ENCODE results near the gene PPP1R3E.
A peak's percentile ranks its signal among the peaks of the same experiment; 100 is the strongest.

DNA sequence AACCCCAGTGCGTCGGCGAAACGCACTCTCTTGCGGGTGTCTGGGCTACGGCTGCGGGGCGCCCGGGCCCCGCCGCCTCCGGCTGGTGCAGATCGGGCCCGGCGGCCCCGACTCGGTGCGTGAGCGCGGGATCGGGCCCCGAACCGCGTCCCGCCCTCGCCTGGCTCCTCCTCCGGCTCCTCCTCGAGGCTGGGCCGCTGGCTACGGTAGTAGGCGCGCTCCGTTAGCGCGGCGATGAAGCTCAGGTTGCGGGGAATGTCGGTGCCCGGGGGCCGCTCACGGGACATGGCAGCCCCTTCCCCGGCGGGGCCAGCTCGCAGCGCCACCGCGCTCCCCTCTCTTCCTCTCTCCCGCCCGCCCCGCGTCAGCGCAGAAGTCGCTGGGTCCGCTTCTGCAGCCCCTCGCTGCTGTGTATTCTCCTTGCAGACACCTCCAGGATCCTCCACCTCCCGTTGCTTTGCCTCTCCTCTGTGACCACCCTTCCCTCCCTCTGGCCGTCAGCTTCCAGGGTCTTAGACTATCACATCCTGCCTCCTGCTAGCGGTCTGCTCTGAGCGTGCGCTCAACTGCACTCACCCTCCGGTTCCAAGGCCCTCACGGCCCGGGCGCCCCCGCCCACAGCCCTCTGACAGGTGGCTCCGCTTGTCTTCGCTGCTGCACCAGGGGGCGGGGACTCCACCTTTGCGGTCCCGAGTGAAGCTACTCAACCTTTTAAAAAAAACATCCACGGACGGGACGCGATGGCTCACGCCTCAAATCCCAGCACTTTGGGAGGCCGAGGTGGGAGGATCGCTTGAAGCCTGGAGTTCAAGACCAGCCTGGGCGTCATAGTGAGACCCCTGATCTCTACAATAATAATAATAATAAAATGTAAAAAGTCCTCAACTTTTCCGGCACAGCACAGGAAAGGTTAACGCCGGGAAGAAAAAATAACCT is at the start of gene PPP1R3E:
- TF ChIP-seq SMC3 (conservative IDR thresholded peaks at IDR 0.05; ENCODE audit: poor library complexity) = no peak
- TF ChIP-seq, protein P1, sequence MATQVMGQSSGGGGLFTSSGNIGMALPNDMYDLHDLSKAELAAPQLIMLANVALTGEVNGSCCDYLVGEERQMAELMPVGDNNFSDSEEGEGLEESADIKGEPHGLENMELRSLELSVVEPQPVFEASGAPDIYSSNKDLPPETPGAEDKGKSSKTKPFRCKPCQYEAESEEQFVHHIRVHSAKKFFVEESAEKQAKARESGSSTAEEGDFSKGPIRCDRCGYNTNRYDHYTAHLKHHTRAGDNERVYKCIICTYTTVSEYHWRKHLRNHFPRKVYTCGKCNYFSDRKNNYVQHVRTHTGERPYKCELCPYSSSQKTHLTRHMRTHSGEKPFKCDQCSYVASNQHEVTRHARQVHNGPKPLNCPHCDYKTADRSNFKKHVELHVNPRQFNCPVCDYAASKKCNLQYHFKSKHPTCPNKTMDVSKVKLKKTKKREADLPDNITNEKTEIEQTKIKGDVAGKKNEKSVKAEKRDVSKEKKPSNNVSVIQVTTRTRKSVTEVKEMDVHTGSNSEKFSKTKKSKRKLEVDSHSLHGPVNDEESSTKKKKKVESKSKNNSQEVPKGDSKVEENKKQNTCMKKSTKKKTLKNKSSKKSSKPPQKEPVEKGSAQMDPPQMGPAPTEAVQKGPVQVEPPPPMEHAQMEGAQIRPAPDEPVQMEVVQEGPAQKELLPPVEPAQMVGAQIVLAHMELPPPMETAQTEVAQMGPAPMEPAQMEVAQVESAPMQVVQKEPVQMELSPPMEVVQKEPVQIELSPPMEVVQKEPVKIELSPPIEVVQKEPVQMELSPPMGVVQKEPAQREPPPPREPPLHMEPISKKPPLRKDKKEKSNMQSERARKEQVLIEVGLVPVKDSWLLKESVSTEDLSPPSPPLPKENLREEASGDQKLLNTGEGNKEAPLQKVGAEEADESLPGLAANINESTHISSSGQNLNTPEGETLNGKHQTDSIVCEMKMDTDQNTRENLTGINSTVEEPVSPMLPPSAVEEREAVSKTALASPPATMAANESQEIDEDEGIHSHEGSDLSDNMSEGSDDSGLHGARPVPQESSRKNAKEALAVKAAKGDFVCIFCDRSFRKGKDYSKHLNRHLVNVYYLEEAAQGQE (IDR thresholded peaks at IDR 0.05; ENCODE audit: borderline replicate concordance) = peak; percentile 56
- TF ChIP-seq, protein P2, sequence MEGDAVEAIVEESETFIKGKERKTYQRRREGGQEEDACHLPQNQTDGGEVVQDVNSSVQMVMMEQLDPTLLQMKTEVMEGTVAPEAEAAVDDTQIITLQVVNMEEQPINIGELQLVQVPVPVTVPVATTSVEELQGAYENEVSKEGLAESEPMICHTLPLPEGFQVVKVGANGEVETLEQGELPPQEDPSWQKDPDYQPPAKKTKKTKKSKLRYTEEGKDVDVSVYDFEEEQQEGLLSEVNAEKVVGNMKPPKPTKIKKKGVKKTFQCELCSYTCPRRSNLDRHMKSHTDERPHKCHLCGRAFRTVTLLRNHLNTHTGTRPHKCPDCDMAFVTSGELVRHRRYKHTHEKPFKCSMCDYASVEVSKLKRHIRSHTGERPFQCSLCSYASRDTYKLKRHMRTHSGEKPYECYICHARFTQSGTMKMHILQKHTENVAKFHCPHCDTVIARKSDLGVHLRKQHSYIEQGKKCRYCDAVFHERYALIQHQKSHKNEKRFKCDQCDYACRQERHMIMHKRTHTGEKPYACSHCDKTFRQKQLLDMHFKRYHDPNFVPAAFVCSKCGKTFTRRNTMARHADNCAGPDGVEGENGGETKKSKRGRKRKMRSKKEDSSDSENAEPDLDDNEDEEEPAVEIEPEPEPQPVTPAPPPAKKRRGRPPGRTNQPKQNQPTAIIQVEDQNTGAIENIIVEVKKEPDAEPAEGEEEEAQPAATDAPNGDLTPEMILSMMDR (IDR thresholded peaks at IDR 0.05; ENCODE audit: poor library complexity, severe bottlenecking) = no peak

All from neural cell (in vitro differentiated cells).